Measurements from ENCODE around the gene TH. TPM values are rescaled to one million over a fixed set of nuclear protein-coding genes. Genes with fewer than 3 reads are reported as not detected.

TH gene
- total RNA-seq, 2 experiments from 2014 or later: not detected

GRCh38 chr11:2160736-2161259 lies 10.8 kb downstream of the TH start, which contains the start of gene INS:
Gene INS, minus strand, starts transcription at chr11:2161209. Its CDS starts 238 bp downstream, at chr11:2160971.
- Histone ChIP-seq H3K9me3 (ENCODE audit: low read length) (no peaks in the 10 kb centered on the region), H3K79me2 (ENCODE audit: insufficient read depth, low read depth, low read length) (no peaks in the 10 kb centered on the region), H3K9me2 (ENCODE audit: insufficient read depth, low read length) (no peaks in the 10 kb centered on the region), H3K4me3 (ENCODE audit: low read depth, low read length, poor library complexity, severe bottlenecking) (no peak within 1 kb of the TSS), H3K4me1 (ENCODE audit: insufficient read depth, low read length, poor library complexity, severe bottlenecking) (no peaks in the 10 kb centered on the region), H3K27ac (ENCODE audit: low read depth, low read length, poor library complexity, severe bottlenecking) (no peak within 1 kb of the TSS), H2AFZ (ENCODE audit: low read length) (no peak within 1 kb of the TSS), H4K20me1 (ENCODE audit: insufficient read depth, low read length) (no peaks in the 10 kb centered on the region), H3K4me2 (ENCODE audit: low read length) (no peak within 1 kb of the TSS), H3K36me3 (ENCODE audit: insufficient read depth, low read length) (no peaks in the 10 kb centered on the region)
- ChIA-PET POLR2A (no interaction called here), CTCF (ENCODE audit: unreplicated experiment) (no interaction called here)
- intact Hi-C loops (cut with micrococcal nuclease; ENCODE audit: unreplicated experiment): no loop called here
- TF ChIP-seq EZH2phosphoT487 (IDR thresholded peaks at IDR 0.05; ENCODE audit: borderline replicate concordance, low read depth, low read length) (no peak), CTCF (conservative IDR thresholded peaks at IDR 0.05; ENCODE audit: low read length) (no peak)
- DNase-seq (ENCODE audit: low spot score): no peak
- BruUV-seq (replicated peaks): no TSS peak

- intact Hi-C loops (cut with micrococcal nuclease; ENCODE audit: unreplicated experiment): loop anchor here (10.0 kb wide), 1 partner anchor 505 kb away; no protein-coding TSS in a partner anchor
- no peak overlapping the region for H3K27ac ChIP-seq (ENCODE audit: low read depth, low read length, poor library complexity, severe bottlenecking)
- H3K9me2 ChIP-seq (ENCODE audit: insufficient read depth, low read length): no peaks in the 10 kb centered on the region
- no TSS peak for BruUV-seq (replicated peaks)
- H3K9me3 ChIP-seq (ENCODE audit: low read length): no peaks in the 10 kb centered on the region
- ChIA-PET POLR2A (interaction anchor here (0.6 kb wide), 1 partner anchor 654 kb away, joined by 3 read pairs; no protein-coding TSS in a partner anchor), CTCF (ENCODE audit: unreplicated experiment) (no interaction called here)
- H3K36me3 ChIP-seq (ENCODE audit: insufficient read depth, low read length): no peaks in the 10 kb centered on the region
- H3K79me2 ChIP-seq (ENCODE audit: insufficient read depth, low read depth, low read length): no peaks in the 10 kb centered on the region
- no peak overlapping the region for H2AFZ ChIP-seq (ENCODE audit: low read length)
- no peaks in the 10 kb centered on the region for H3K4me1 ChIP-seq (ENCODE audit: insufficient read depth, low read length, poor library complexity, severe bottlenecking)
- TF ChIP-seq EZH2phosphoT487 (IDR thresholded peaks at IDR 0.05; ENCODE audit: borderline replicate concordance, low read depth, low read length) (no peak), CTCF (conservative IDR thresholded peaks at IDR 0.05; ENCODE audit: low read length) (no peak)
- H4K20me1 ChIP-seq (ENCODE audit: insufficient read depth, low read length): no peaks in the 10 kb centered on the region
- DNase-seq (ENCODE audit: low spot score): no peak
- no peak overlapping the region for H3K4me2 ChIP-seq (ENCODE audit: low read length)
- no peak overlapping the region for H3K4me3 ChIP-seq (ENCODE audit: low read depth, low read length, poor library complexity, severe bottlenecking)
These were observed 11.8 kb downstream of the TH start for GRCh38 chr11:2159536-2160413.

GRCh38 chr11:2158966-2159365 lies 12.6 kb downstream of the TH start:
- intact Hi-C loops (cut with micrococcal nuclease; ENCODE audit: unreplicated experiment): loop anchor here (10.0 kb wide), 1 partner anchor 504 kb away; no protein-coding TSS in a partner anchor
- Histone ChIP-seq H4K20me1 (ENCODE audit: insufficient read depth, low read length) (no peaks in the 10 kb centered on the region), H3K27ac (ENCODE audit: low read depth, low read length, poor library complexity, severe bottlenecking) (no peak overlapping the region), H3K36me3 (ENCODE audit: insufficient read depth, low read length) (no peaks in the 10 kb centered on the region), H3K4me3 (ENCODE audit: low read depth, low read length, poor library complexity, severe bottlenecking) (no peak overlapping the region), H3K9me2 (ENCODE audit: insufficient read depth, low read length) (no peaks in the 10 kb centered on the region), H3K4me1 (ENCODE audit: insufficient read depth, low read length, poor library complexity, severe bottlenecking) (no peaks in the 10 kb centered on the region), H3K4me2 (ENCODE audit: low read length) (no peak overlapping the region), H2AFZ (ENCODE audit: low read length) (no peak overlapping the region), H3K79me2 (ENCODE audit: insufficient read depth, low read depth, low read length) (no peaks in the 10 kb centered on the region), H3K9me3 (ENCODE audit: low read length) (no peaks in the 10 kb centered on the region)
- no TSS peak for BruUV-seq (replicated peaks)
- TF ChIP-seq CTCF (conservative IDR thresholded peaks at IDR 0.05; ENCODE audit: low read length) (no peak), EZH2phosphoT487 (IDR thresholded peaks at IDR 0.05; ENCODE audit: borderline replicate concordance, low read depth, low read length) (no peak)
- DNase-seq (ENCODE audit: low spot score): no peak
- POLR2A ChIA-PET: no interaction called here
- CTCF ChIA-PET (ENCODE audit: unreplicated experiment): no interaction called here

Measured in OCI-LY7 (cell line).